Calu3 (cell line): ENCODE data around the gene ABHD14A. TPM values are rescaled to one million over a fixed set of nuclear protein-coding genes. Genes with fewer than 3 reads are reported as not detected.

Experiments
- BruUV-seq: library from RNA; stranded (reverse); fragments of 400-500 nt; replicated peaks from 2 replicates; lab custom pipeline; 2021; lab: Mats Ljungman, UMichigan
- CTCF ChIA-PET: fragments of 300-600 bp; sonication (Branson Sonifier 250); formaldehyde crosslinking; loops from one replicate; lab custom pipeline; 2022; ENCODE audit warnings: antibody characterized with exemption; lab: Charles Lee
- DNase-seq: peaks from one replicate; pipeline ENCODE4 v3.0.0; 2022
- H3K27ac Mint-ChIP-seq: one replicate; pipeline ENCODE4 v1.8.0; 2022; ENCODE audit warnings: mixed read lengths; ENCODE audit not compliant: unreplicated experiment
- H3K27me3 Mint-ChIP-seq: one replicate; pipeline ENCODE4 v1.8.0; 2022; ENCODE audit warnings: mixed read lengths; ENCODE audit not compliant: unreplicated experiment
- H3K36me3 Mint-ChIP-seq: one replicate; pipeline ENCODE4 v1.8.0; 2022; ENCODE audit warnings: mild to moderate bottlenecking, moderate library complexity, mixed read lengths; ENCODE audit not compliant: insufficient read depth, unreplicated experiment
- H3K4me1 Mint-ChIP-seq: one replicate; pipeline ENCODE4 v1.8.0; 2022; ENCODE audit warnings: mild to moderate bottlenecking, low read depth, mixed read lengths; ENCODE audit not compliant: unreplicated experiment
- H3K4me3 Mint-ChIP-seq: one replicate; pipeline ENCODE4 v1.8.0; 2022; ENCODE audit warnings: mild to moderate bottlenecking, low read depth, moderate library complexity, mixed read lengths; ENCODE audit not compliant: unreplicated experiment
- H3K9me3 Mint-ChIP-seq: one replicate; pipeline ENCODE4 v1.8.0; 2022; ENCODE audit warnings: low read depth, mixed read lengths; ENCODE audit not compliant: unreplicated experiment
- intact Hi-C: fragments of 100-400 bp; cut with micrococcal nuclease; formaldehyde crosslinking; loops from one replicate; pipeline ENCODE4 v1.10.0; 2022; ENCODE audit not compliant: unreplicated experiment
- total RNA-seq: library from RNA; stranded (reverse); gene quantifications from 2 replicates; pipeline ENCODE4 v1.2.3, GENCODE V29; 2022
- TF ChIP-seq, protein P1 (sequence below): fragments of 200-600 bp; IDR thresholded peaks from one replicate; pipeline ENCODE4 v1.8.0; 2022; ENCODE audit warnings: antibody characterized with exemption; ENCODE audit not compliant: unreplicated experiment

ABHD14A gene
- total RNA-seq, 1 experiment from 2014 or later, result 6.6 TPM

DNA sequence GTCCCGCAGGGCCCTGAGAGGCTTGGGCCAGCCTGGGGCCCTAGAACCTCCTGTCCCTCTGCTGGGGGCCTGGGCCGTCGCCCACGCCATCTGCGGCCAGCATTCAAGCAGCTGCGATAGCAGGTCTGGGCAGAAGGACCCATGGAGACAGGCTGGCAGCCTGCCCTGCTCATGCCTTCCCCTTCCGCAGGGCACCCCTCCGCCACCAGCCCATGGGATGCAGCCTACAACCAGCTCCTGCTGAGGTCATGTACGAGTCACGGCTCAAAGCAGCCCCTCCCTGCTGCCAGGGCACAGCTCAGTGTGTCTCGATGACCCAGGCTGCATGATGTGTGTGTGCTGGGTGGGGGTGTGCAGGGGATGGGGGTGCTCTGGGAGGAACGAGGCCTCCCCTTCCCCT lies 53.7 kb downstream of the ABHD14A start:
- DNase-seq, result no peak
- no TSS peak for BruUV-seq
- Mint-ChIP-seq H3K27ac (no peak overlapping the region), H3K4me1 (no peaks in the 10 kb centered on the region), H3K4me3 (no peak overlapping the region), H3K36me3 (peaks cover 5% of the 10 kb centered on the region), H3K9me3 (peaks cover 3% of the 10 kb centered on the region), H3K27me3 (no peaks in the 10 kb centered on the region)
- intact Hi-C loops, result no loop called here
- TF ChIP-seq, protein P1, sequence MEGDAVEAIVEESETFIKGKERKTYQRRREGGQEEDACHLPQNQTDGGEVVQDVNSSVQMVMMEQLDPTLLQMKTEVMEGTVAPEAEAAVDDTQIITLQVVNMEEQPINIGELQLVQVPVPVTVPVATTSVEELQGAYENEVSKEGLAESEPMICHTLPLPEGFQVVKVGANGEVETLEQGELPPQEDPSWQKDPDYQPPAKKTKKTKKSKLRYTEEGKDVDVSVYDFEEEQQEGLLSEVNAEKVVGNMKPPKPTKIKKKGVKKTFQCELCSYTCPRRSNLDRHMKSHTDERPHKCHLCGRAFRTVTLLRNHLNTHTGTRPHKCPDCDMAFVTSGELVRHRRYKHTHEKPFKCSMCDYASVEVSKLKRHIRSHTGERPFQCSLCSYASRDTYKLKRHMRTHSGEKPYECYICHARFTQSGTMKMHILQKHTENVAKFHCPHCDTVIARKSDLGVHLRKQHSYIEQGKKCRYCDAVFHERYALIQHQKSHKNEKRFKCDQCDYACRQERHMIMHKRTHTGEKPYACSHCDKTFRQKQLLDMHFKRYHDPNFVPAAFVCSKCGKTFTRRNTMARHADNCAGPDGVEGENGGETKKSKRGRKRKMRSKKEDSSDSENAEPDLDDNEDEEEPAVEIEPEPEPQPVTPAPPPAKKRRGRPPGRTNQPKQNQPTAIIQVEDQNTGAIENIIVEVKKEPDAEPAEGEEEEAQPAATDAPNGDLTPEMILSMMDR, result no peak
- CTCF ChIA-PET, result no interaction called here

DNA sequence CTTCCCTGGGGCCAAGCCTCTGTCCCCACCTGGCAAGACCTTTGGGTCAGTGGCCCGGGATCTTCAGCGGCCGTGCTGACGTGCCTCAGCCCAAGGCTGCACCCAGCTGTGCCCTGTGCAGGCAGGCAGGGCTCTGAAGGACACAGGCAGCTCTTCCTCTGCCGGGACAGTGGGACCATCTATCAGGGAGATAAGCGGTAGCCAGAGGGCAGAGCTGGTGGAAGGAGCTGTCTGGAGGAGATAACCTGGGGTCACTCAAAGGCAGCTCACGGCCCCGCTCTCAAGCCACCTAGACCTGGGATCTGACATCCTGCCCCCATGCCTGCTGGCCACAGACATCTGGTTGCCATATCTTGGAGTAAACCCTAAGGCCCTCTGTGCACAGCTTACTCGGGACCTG lies 54.2 kb downstream of the ABHD14A start:
- no peak for DNase-seq
- CTCF ChIA-PET, result no interaction called here
- Mint-ChIP-seq H3K9me3 (peaks cover 3% of the 10 kb centered on the region), H3K36me3 (peaks cover 5% of the 10 kb centered on the region), H3K4me3 (no peak overlapping the region), H3K27me3 (no peaks in the 10 kb centered on the region), H3K4me1 (no peaks in the 10 kb centered on the region), H3K27ac (no peak overlapping the region)
- intact Hi-C loops, result no loop called here
- no TSS peak for BruUV-seq
- TF ChIP-seq, protein P1, result no peak

DNA sequence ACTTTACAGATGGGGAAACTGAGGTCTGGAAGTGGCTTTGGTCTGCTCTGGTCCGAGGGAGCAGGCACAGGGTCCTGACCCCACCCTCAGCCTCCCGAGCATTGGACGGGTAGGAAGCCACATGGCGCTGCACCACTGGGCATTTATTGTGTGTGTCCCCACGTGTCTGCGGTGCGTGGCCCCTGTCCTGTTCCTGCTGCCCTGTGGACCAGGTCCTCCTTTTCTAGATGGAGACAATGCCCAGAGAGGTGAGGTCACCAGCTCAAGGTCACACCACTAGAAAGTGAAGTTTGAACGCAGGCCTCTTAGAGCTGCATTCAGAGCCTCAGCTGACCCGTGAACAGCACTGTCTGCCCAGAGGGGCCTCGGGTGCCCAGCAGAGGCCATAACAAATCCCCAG lies 54.7 kb downstream of the ABHD14A start:
- no peak overlapping the region for H3K27ac Mint-ChIP-seq
- BruUV-seq, result no TSS peak
- H3K9me3 Mint-ChIP-seq, result peaks cover 3% of the 10 kb centered on the region
- intact Hi-C loops, result no loop called here
- H3K4me3 Mint-ChIP-seq, result no peak overlapping the region
- DNase-seq, result no peak
- CTCF ChIA-PET, result no interaction called here
- no peaks in the 10 kb centered on the region for H3K27me3 Mint-ChIP-seq
- no peaks in the 10 kb centered on the region for H3K4me1 Mint-ChIP-seq
- H3K36me3 Mint-ChIP-seq, result peaks cover 5% of the 10 kb centered on the region
- TF ChIP-seq, protein P1, result no peak

Other genes starting within 250 kb of the ABHD14A start
- gene IQCF6, start 195.8 kb upstream of the ABHD14A start, total RNA-seq, result not detected in 2 replicates
- gene IQCF2, start 113.4 kb upstream of the ABHD14A start, total RNA-seq, result not detected in 2 replicates
- not detected in 2 replicates for gene IQCF5, start 99.5 kb upstream of the ABHD14A start, total RNA-seq
- gene IQCF1, start 71.7 kb upstream of the ABHD14A start, total RNA-seq, result not detected in 2 replicates
- gene RRP9, start 33.2 kb upstream of the ABHD14A start, total RNA-seq, result 39.3 and 40.3 TPM in 2 replicates
- 15.0 and 20.4 TPM in 2 replicates for gene PARP3, start 32.7 kb upstream of the ABHD14A start, total RNA-seq
- gene GPR62, start 19.7 kb upstream of the ABHD14A start, total RNA-seq, result not detected in 2 replicates
- 29.8 and 31.5 TPM in 2 replicates for gene PCBP4, start 7.6 kb upstream of the ABHD14A start, total RNA-seq
- gene ABHD14B, start 1.0 kb upstream of the ABHD14A start, total RNA-seq, result 39.8 and 45.4 TPM in 2 replicates
- 71.6 and 74.9 TPM in 2 replicates for gene ACY1, start 8.5 kb downstream of the ABHD14A start, total RNA-seq
- gene RPL29, start 20.8 kb downstream of the ABHD14A start, total RNA-seq, result 747 and 782 TPM in 2 replicates
- 7.7 and 7.9 TPM in 2 replicates for gene DUSP7, start 81.5 kb downstream of the ABHD14A start, total RNA-seq
- 26.4 and 26.9 TPM in 2 replicates for gene POC1A, start 179.4 kb downstream of the ABHD14A start, total RNA-seq
- gene ALAS1, start 223.1 kb downstream of the ABHD14A start, total RNA-seq, result 80.2 and 81.7 TPM in 2 replicates